Sigmoid colon (tissue), 3 donors: ENCODE results near the gene IGFL1.

Source experiments
- CTCF ChIP-seq, 4 experiments: fragments of 450-650 bp in 3 of 4; fragments of 200-600 bp in 1 of 4; IDR thresholded peaks; one replicate each; pipeline ENCODE4 v1.5.1; 2016 to 2019; ENCODE audit warnings: antibody characterized with exemption in 4 of 4, mild to moderate bottlenecking in 3 of 4, moderate library complexity in 2 of 4
- POLR2A ChIP-seq, 2 donors: fragments of 450-650 bp; IDR thresholded peaks; one replicate each; pipeline ENCODE4 v1.6.1; 2016; ENCODE audit warnings: antibody characterized with exemption in 2 of 2, mild to moderate bottlenecking in 2 of 2, moderate library complexity in 2 of 2

- TF ChIP-seq POLR2A (IDR thresholded peaks at IDR 0.05) = no peak
- no peak for TF ChIP-seq CTCF (IDR thresholded peaks at IDR 0.05)
These were observed 8.4 kb upstream of the IGFL1 start for GRCh38 chr19:46221152-46221551.
